DMS 273 (cell line): ENCODE results near the gene ATP10D.

Experiments used
- DNase-seq: peaks from one replicate; lab custom pipeline; 2025; ENCODE audit not compliant: unreplicated experiment; lab: John Stamatoyannopoulos, UW

The ATP10D gene

DNA sequence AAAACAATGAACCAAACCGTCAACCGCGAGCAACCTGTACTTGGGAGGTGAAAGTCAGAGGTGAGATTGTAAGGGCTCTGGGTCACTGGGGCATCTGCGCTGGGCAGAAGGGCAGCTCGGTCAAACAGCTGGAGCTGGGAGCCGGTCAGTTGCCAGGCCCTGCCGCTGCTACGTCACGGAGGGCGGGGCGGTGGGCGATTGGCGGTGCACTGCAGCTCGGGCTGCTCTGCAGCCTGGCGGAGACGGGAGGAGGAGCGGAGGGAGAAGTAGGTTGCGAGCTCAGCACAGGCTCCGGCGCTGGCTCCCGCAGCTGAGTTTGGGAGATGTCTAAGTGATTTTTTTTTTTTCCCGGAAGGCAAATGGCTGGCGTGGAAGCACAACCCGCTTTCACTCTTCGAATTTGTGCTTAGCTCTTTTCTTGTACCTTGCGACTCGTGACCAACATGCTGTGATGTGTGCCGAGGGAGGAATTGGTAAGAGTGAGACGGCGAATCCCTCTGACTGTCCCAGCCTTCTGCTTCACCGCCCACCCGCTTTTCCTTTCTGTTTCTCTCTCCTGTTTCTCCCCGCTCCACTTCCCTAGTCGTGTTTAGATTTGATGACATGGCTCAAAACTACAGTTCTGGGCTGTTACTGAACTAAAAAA is at the start of gene ATP10D:
Gene ATP10D (plus strand): TSS at position 229 of the 646 bp plus-strand sequence. CDS start 27,266 bp downstream, outside the sequence.
- peak; percentile 90 for DNase-seq

- no peak for DNase-seq
Observed at GRCh38 chr4:47442980-47443379, 42.1 kb upstream of the ATP10D start.

DNA sequence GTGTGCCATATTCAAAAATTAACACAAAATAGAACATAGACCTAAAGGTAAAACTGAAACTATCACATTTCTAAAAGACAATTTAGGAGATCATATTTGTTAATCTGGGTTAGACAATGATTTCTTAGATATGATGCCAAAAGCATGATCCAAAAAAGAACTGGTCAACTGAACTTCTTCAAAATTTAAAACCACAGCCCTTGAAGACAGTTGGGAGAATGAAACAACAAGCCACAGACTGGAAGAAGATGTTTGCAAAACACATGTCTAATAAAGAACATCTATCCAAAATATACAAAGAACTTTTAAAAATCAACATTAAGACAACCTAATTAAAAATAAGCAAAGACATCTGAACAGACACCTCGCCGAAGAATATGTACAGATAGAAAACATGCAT is 41.0 kb upstream of the ATP10D start:
- no peak for DNase-seq

- no peak for DNase-seq
Observed at GRCh38 chr4:47451657-47452056, 33.4 kb upstream of the ATP10D start.

DNA sequence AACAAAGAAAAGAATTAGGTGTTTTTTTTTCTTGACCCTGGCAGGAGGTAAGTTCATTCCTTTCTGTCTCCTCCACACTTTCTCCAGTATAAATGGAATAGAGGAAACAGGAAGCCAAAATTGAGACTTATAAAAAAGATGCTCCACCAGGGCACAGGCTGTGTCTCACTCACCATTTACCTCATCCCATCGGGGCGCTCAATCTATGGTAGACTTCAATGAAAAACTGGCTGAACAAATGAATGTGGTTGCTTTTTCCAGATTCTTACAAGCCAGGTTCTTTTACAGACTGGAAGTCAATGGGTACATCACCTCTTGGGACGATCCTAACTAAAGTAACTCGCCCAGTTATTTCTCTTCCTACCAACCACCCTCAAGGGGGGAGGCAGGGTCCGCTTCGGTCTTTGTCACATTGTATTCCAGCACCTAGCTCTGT is 22.3 kb upstream of the ATP10D start:
- peak; percentile 27 for DNase-seq

DNA sequence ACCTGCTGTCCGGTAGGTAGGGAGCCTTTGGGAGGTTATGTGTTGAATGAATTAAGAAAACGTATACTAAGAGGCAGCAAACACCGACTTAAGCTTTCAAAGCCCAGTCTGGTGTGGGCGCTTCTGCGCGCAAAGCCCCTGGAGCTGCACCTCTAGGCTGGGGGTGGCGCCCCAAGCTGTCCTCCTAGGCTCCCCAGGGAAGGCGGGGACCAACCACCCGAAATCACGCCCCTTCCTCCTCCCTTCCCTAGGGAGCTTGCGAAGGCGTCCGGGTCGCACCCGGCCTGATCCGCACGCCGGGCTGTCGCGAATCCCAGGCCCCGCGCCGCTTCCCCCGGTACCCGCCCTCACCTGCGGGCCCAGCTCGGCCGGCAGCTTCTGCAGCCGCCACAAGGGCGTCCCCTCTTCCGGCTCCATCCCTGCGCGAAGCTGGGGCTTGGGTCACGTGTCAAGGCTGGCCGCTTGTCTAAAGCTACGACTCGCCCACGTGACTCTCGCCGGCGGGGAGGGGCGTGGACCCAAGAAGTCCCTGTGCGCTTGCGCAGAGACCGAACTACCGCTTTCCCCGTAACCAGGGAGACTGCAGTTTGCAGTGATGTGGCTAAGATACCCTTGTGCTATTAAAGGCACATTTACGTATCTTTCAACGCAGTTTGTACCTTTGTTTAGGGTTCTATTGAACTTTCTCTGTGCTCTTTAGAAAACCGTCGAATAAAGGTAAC is 21.7 kb upstream of the ATP10D start, which contains the start of gene COMMD8:
Gene COMMD8 (minus strand): TSS at position 468 of the 722 bp plus-strand sequence. CDS start 51 bp downstream, at position 417.
- DNase-seq: peak; percentile 97

DNA sequence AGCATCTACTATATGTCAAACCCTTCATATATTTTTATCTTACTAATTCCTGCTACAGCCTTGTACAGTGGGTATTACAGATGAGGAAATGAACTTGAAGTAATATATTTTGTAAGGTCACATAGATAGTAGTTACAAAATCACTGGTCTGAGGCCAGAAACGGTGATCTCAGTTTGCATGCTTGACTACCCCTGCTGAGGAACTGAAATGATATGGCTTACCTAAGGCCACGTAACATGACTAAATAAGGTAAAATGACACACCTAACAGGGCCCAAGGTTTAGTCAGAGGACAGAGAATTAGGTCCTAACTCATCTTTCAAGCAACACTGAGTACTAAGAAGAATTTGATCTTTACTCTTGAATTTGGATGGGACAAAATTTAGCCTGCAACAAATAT is 20.1 kb upstream of the ATP10D start:
- DNase-seq: no peak

DNA sequence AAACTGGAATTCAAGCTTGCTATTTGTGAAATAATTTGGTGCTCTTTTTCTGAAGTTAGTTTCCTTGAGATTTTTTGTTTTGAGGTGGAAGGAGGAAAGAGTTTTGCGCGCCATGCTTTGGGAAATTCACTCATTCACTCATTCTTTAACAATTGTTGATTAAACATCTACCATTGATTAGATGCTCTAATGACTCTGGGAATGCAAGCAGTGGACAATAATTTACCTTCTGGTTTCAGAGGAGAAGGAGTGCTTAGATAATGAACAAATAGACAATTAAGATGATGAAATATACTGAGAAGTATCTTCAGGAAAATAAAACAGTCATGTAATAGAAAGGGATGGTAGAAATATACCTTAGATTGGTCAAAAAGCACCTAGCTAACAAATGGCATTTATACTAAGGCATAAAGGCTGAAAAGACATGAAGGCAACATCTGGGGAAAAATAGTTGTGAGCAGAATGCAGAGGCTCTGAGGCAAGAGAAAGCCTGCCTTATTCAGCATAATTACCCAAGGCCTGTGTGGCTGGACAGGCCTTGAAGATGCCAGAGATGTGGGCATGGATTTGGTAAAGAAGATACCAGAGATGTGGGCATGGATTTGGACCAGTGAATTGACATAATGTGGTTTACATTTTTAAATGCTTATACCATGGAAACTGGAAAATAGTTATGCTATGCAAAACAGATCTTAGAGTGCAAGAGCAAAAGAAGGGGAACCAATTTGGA is 18.9 kb upstream of the ATP10D start:
- DNase-seq: no peak

DNA sequence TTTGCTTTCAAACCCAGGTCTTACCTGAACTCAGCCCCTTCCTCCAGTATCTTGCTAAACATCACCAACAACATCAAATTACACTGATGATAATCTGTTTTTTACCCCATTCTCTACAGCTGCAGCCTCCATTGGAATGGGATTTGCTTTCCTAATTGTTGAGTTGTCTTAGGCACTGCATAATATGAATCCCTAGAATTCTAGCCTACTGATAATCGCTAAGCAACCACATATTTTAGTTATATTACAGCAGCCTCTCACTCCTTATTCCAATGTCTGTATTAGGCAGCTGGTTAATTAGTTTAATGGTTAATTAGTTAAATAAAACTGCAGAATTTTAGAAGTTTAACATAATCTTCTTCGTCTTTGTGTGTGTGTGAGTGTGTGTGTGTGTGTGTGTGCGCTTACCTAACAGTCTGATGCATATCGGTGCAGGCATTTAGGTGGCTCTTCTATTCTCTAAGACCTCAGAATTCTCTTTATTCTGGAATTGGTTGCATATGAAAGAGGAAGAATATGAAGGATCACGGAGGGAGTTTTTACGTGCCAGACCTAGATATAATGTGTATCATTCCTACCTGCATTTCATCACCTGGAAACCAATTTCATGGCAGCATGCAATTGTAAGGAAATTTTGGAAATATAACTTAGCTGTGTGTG is 16.2 kb upstream of the ATP10D start:
- DNase-seq: no peak

DNA sequence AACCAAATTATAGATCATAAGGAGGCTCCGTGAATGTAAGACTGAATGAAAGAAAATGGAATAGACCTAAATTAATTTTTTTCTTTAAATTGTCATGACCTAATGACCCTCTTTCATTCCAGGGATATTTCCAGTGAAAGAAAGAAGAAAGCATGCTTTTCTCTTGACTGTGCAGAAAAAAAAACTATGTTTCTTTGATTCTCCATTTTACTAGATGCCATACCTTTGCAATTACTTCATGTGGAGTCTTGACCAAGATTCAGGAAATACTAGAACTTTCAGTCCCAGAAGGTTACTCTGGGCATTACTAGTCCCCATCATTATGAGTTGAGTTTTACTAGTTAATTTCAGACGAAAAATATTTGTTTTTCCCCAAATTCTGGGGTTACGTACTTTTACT is 15.1 kb upstream of the ATP10D start:
- DNase-seq: no peak

GRCh38 chr4:47471064-47471463 is 14.0 kb upstream of the ATP10D start:
- DNase-seq: no peak

GRCh38 chr4:47471591-47471990 is 13.5 kb upstream of the ATP10D start:
- DNase-seq: no peak

DNA sequence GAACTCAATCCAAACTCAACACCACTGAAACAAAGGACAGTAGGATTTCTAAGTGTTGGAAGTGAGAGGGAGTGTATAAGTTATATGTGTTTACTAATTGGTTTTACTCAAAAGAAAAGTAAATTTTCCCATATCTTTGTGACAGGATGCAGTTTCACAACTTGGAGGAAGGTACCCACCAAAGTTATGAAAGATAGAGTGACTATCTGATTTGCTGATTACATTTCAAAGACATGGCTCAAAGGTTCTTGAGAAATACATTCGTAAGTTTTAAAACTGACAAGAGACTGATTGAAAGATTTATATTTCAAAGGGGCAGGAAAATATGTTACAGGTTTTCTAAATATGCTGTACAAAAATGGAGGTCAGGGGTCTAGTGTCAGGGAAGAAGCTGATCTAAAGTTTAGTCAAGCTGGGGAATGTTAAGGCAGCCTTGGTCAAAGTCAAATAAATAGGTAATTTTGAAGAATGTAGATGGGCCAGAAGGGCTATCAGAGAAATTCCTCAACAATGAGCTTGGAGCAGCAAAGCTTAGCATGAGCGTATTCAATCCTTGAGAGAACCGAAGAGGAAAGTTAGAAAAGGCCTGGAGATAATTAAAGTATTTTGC is 11.8 kb upstream of the ATP10D start:
- DNase-seq: no peak

DNA sequence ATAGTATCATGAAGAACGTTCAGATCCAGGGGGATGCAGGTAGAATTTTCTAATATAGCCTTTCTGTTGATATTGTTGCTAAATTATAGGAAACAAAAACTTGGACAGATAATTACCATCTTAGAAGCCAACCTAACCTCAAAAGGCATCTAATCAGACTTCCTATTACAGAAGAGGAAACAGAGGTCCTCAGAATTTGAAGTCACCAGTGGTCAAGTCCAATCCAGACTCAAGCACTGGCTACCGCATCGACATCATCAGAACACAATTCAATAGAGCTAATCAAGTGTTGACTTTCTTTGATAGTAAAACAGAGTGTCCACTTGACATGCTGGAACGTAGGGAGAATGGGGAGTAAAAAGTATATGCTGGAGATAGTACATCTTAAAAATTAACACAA is 10.3 kb upstream of the ATP10D start:
- no peak for DNase-seq

DNA sequence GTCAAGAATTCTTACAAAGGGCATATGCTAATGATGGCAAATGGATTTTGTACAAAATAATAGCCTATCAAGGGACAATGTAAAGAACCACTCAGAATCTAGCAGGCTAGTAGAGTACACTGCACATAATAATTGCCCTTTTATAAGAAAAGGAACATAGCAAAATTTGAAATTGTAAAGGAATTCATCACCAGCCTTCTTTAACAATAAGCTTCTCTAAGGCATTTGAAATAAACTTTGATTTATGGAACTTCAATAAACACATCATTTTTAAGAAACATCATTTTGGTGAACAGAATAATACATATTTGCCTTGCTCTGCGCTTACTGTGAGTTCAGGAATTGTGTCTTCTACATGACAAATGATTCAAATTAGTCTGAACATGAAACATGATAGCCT is 9.7 kb upstream of the ATP10D start:
- DNase-seq: no peak

GRCh38 chr4:47478804-47479203 is 6.3 kb upstream of the ATP10D start:
- DNase-seq: no peak

DNA sequence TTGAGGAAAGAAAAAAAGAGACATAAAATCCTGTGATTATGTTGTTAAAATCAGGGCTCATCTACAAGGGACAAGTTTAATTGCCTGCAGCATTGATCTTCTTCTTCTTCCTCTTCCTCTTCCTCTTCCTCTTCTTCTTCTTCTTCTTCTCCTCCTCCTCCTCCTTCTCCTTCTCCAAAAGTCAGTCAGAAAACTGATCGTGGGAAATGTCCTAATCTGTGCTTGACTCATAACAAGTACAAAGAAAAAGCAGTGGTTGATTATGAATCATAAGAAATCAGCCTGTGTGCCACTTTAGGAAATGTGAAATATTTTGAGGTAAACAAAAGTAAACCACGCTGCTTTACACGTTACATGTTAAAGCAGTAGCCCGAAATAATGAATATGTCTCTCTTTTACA is 2.7 kb upstream of the ATP10D start:
- DNase-seq: no peak

DNA sequence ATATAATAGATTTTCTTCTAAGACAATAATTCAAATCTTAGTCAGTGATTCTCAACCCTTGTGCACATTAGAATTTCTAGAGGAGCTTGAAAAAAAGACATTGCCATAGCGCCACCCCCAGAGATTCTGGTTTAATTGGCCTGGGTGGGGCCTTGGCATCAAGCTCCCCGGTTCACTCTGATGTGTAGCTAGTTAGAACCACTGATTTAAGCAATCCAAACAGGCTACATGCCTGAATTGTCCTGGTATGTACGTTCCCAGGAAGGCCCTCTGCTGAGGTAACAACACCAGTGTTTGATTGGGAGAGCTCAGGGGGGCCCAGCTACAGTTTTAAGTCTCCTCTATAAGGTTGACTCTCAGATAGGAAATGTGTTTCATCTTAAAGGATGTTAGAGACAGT is 1.3 kb upstream of the ATP10D start:
- DNase-seq: no peak

DNA sequence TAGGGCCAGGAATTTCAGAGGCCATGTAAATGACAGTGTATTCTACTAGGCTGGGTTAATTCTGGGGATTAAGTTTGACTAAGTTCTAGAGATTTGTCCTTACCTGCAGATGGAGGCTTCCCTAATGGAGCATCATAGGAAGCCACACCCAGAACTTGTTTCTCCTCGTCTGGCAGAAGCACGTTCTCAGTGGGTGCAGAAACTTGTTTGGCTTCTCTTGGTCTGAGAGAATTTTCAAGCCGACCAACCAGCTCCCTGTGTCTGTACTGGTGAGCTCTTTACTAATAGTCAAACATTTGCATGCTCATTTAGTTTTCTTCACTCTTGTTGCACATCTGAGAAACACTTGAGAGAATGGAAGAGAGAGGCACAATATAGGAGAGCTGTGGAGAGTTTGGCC is 907 bp upstream of the ATP10D start:
- DNase-seq: no peak

GRCh38 chr4:47485768-47486167 is 693 bp downstream of the ATP10D start:
- DNase-seq: no peak

DNA sequence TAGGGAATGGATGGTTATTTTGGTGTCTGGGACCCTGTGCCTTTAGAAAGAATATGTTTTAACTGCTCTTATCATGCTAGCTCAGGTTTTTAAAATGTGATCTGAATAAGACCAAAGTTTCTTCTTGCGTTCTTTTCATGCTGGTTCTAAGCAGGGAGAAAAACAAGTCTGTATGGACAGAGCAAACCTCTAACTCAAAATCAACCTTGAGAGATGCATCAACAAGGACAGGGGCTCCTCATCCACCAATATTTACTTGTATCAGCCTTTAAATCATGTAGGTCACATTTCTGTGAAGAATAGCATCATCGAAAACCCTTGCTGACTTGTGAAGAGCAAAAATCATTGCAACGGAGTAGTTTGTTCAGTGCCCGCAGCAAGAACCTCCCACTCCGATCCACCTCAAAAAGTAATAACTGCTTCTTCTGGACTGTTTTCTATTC is 1.2 kb downstream of the ATP10D start:
- DNase-seq: no peak
